Limb (tissue), 2 donors: ENCODE data around the gene C16orf89.
"Not testable (repeated sequence)": the region's sequence is repeated elsewhere in the genome, so short reads cannot be mapped to it uniquely, and the experiment has no call there.

Experiments
- DNase-seq, 2 donors: peaks; one replicate each; pipeline ENCODE4 v3.0.0-alpha.2; 2016; ENCODE audit errors: extremely low spot score in 2 of 2

Gene C16orf89

GRCh38 chr16:5060073-5060641 lies 5.6 kb downstream of the C16orf89 start:
- no peak for DNase-seq

DNA sequence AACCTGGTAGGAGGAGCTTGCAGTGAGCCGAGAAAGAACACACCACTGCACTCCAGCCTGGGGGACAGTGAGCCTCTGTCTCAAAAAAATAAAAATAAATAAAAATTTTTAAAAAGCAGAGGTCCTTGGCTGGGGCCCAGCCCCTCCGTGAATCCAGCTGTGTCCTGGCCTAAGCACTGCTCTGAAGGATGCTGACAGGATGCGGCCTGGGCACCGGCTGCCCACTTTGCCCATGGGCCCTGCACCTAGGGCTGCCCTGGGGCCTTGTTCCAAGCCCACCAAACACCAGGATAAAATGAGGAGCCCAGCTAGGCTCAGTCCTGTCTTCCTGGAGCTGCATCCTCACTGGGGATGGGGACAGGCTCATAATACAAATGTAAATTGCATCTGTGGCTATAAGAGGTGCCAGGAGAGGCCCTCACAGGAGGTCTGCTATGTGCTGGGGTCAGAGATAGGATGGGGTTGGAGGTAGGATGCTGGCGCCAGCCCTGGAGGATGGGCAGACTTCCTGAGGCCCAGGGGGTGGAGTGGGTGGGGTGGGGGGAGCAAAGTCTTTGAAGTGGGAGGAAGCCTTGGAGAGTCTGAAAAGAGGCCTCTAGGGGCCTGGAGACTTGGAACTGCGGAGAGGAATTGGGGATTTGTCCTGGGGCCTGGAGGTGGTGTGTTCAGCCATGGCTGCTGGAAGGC lies 6.2 kb downstream of the C16orf89 start:
- DNase-seq, result no peak

DNA sequence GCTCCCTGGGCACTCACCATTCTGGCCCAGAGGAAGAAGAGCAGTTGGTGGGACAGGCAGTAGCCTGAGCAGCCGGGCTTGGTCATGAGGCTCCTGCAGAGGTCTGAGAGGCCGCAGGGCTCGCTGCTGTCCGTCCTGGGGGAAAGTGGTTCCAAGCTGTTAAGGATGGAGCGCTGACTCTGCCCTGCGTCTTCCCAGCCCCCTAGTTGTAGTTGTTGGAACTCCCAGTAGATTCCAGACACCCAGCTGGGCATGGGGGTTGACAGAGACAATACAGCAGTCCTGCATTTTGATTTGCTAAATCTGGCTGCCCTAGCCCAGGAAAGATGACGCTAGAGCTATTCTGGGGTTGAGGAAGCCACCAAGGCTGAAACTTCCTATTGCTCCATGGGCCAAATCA lies 7.3 kb downstream of the C16orf89 start:
- DNase-seq, result no peak

DNA sequence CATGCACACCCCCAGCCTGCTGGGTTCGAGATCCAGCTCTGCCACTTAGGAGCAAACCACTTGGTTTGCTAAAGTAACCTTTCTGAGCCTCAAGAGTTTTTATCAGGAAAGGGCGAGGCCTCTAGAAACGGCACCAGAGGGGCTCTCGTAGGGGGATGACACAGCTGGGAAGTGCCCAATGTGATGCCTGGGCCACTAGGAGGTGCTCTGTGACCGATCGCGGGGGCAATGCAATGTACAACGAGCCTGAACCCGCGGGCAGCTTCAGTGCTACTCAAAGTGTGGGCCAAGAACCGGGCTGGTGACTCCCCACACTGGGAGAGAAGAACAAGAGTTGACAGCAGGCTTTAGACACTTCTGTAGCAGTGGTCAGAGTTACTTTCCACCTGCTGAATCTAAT lies 9.4 kb downstream of the C16orf89 start:
- DNase-seq, result no peak

GRCh38 chr16:5054876-5055865 lies 10.6 kb downstream of the C16orf89 start:
- DNase-seq, result no peak

DNA sequence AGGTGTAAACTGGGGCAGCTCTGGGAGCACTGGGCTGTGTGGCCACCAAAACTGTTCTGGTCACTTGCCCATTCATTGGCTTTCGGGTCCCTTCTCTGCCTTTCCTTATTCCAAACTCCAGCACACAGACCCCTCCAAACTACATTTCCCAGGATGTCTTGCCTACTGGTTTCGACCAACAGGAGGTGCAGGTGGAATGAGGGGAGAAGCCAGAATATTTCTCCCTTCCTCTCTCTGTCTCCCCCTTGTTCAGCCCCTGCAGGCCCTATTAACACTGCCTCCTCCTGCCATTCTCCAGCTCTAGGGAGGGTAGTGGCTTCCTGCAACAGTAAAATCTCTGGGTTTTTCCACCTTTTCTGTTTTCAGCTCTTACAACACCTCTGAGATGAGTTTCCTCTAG lies 18.8 kb downstream of the C16orf89 start:
- DNase-seq, result no peak

GRCh38 chr16:5045499-5046115 lies 20.1 kb downstream of the C16orf89 start:
- DNase-seq, result no peak

DNA sequence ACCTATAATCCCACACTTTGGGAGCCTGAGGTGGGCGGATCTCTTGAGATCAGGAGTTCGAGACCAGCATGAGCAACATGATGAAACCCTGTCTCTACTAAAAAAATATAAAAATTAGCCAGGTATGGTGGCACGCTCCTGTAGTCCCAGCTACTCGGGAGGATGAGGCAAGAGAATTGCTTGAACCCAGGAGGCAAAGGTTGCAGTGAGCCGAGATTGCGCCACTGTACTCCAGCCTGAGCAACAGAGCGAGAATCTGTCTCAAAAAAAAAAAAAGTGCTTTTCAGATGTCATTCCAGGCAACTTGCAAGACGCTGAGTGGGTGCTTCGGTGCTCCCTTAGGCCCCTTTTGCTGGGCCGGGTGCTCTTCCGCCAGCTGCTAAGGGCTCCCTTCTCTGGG lies 21.2 kb downstream of the C16orf89 start:
- DNase-seq, result not testable (repeated sequence)

DNA sequence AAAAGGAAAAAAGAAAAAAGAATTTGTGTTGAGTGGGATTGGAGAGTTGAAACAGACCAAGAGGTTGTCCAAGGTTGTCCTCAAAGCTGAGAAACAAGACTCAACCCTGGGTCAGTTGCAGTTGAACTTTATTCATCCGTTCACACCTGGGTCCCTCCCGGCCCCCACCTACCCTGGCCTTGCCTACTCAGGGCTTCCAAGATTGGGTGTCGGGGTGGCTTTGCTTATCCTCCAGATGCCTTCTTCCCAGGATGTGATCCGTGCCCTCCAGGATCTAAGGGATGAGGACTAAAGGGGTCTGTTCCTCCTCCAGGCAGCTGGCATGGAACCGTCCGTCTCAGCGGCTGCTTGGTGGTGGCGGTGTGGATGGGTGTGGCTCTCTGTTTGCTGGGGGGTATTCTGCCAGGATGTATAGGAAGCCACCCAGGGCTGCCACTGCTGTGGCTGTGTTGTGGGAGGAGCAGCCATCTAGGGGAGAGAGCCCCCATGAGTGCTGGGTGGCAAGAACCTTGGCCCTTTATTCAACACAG lies 21.7 kb downstream of the C16orf89 start:
- no peak for DNase-seq

DNA sequence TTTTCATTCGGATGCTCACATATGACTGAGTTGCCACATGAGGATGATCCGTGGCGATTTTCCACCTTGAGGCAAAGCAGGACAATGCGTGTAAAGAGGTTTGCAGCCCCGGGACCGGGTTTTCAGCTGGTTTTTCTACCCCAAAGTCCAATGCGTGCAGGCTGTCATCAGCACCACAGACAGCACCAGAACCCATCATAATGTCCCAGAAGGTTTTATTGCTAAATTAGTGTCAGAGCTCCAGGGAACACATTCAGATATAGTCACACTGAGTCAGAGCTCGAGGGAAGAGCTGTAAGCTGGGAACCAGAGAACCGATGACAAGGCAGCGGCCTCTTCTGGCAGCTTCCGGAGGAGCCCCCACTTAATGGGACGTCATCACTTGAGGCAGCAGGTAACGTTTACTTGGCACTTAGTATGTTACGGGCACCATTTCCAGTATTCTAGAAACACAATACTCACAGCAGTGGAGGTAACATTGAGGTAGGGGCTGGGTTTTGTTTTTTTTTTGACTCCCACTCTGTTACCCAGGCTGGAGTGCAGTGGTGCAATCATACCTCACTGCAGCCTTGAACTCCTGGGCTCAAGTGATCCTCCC lies 23.1 kb downstream of the C16orf89 start:
- DNase-seq, result no peak

DNA sequence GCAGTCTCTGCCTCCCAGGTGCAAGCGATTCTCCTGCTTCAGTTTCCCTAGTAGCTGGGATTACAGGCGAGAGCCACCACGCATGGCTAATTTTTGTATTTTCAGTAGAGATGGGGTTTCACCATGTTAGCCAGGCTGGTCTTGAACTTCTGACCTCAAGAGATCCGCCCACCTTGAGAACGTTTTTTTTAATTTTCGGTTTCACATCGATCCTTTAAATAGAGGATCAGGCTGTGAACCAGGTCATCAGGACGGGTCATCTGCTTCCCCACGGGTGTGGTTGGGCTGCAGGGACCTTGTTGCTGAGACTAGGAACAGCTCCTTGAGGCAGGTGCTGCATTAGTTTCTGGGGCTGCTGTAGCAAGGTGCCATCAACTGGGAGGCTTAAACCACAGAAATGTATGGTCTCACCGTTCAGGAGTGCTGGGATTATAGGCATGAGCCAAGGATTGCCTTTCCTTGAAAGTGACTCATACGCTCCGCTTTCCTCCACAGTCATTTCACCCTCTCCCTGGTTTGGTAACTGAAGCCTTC lies 24.1 kb downstream of the C16orf89 start:
- DNase-seq, result no peak

DNA sequence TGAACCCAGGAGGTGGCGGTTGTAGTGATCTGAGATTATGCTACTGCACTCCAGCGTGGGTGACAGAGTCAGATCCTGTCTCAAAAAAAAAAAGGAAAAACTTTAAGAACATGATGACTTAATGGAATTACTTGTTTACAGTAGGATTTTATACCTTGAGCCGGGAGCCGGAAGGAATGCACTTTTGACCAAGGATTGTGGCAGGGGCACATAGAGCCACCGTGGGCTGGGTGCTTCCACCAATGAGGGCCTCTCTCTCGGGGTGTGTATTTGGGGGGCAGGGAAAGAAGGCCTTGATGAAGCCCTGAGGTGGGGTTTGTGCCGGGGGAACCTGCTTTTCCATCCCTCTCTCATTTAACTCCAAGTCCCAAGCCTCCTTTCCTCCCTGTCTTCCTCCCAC lies 25.3 kb downstream of the C16orf89 start:
- DNase-seq, result no peak

DNA sequence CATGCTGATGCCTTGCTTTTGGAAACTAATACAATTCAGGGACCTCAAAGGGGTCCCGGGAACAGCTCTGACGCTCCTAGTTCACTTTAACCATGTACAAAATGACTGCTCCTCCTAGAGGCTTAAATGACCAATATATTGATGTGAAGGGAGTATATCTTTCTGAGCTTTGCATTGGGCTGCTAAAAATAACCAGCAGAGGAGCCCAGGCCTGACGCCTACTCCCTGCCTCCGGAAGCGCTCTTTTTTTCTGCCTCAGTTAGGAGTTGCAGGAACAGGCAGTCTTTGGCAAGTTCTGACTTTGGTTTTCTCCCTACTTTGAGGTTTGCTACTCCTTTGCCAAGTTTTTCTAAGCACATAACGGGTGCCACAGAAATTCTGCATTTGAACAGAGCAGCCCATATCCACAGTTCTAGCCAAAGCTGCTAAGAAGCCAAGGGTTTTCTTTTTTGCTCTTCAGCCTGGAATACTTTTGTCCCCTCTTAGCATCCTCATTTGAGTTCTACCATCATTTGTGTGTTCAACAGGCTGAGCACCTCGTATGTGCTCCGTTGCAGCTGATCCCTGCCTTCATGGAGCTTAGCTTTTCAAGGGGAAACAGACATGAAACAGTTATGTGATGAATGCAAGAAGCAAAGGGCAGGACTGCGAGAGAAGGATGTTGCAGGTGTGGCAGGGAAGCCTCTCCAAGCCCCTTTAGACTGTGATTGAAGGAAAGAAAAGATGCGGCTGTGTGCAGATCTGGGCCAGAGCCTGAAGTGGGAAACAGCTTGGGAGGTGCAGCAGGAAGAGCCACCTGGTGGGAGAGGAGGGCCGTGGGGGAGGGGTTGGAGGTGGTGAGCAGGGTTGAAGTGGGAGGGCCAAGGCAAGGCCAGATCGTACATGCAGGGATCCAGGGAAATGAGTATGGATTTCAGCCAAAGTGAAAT lies 29.3 kb downstream of the C16orf89 start:
- DNase-seq, result no peak

DNA sequence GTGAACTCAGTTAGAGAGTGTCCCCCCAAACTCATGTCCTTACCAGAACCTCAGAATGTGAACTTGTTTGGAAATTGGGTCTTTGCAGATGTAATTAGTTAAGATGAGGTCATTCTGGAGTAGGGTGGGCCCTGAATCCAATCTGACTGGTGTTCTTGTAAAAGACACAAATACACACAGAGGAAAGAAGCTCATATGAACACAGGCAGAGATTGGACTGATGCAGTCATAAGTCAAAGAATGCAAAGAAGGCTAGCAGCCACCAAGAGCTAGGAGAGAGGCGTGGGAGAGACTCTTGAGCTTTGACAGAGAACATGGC lies 29.9 kb downstream of the C16orf89 start:
- no peak for DNase-seq

GRCh38 chr16:5034167-5034523 lies 31.6 kb downstream of the C16orf89 start:
- DNase-seq, result no peak

GRCh38 chr16:5033256-5034166 lies 32.2 kb downstream of the C16orf89 start, which contains the start of gene NAGPA:
TSS of gene NAGPA (minus strand) at chr16:5033935. CDS start at chr16:5033914, 21 bp downstream.
- peak; percentile 86 to 94 for DNase-seq

GRCh38 chr16:5032748-5033167 lies 33.0 kb downstream of the C16orf89 start:
- DNase-seq, result no peak

DNA sequence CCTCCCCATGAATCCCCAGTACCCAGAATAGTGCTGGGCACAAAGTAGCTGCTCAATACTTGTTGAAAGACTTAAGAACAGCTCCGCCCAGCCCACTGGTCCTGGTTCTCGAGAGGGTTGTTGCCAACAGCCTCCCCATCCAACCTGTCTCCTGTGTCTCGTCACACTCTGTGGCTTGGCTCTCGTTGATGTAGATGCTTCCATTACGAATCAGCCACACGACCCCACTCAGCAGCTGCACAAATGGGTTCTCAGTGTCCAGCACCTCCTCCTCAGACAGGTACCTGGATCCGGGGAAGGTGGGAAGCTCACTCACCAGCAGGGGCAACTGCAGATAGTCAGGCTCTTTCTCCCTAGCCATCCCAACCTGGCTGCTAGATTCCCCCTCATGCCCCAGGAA lies 34.2 kb downstream of the C16orf89 start:
- no peak for DNase-seq
